ENCODE data around the gene HMGN1.

- no peak for TF ChIP-seq CTCF (conservative IDR thresholded peaks at IDR 0.05; ENCODE audit: low read depth, low read length)
- TF ChIP-seq EZH2 (IDR thresholded peaks at IDR 0.05; ENCODE audit: low read length, unreplicated experiment): no peak
- TF ChIP-seq EZH2phosphoT487 (IDR thresholded peaks at IDR 0.05; ENCODE audit: borderline replicate concordance, low read length): no peak
These were observed 12.4 kb downstream of the HMGN1 start for GRCh38 chr21:39336457-39337008.

Measured in PC-3 (cell line).